Measurements from ENCODE around the gene FZD10.

FZD10 gene

DNA sequence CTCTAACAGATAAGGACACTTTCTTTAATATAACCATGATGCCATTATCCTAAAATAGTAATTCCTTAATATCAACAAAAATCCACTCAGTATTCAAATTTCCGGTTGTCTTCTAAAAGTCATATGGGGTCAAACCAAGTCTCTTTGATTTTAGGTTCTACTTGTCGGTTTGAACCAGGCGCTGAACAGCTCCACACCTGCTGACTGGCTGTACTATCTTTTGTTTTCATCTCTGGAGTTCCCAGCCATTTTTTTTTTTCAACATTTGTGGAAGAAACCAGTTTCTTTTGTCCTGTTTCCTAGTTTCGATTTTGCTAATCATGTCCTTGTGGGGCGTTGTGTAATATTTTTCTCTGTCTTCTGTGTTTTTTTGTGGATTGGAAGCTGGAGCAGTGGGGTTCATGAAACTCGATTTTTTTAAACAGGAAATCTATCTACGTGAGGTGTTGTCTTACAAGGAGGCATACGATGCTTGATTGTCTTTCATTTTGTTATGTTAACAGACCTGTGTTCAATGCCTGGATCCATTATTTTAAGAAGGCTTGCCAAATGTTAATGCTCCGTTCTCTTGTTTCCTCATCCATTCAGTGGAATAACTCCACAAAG lies 50.2 kb downstream of the FZD10 start:
- DNase-seq (ENCODE audit: low spot score), result no peak

DNA sequence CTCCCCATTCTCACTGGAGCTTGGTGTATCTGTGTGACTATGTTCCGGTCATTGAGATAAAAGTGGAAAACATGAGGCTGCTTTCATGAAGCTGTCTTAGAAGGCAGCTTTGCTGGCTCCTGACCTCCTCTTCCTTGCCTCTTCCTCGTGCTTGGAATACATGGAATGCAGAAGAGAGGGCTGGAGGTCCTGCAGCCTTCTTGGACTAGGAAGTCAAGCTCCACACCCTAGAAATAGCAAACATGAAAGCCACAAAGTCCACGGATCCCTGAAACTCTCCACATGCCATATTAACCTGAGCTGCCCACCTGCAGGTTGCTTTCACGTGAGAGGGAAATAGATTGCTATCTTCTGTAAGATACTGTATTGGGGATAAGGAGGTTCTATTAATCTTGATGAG lies 51.0 kb downstream of the FZD10 start:
- DNase-seq (ENCODE audit: low spot score), result no peak

DNA sequence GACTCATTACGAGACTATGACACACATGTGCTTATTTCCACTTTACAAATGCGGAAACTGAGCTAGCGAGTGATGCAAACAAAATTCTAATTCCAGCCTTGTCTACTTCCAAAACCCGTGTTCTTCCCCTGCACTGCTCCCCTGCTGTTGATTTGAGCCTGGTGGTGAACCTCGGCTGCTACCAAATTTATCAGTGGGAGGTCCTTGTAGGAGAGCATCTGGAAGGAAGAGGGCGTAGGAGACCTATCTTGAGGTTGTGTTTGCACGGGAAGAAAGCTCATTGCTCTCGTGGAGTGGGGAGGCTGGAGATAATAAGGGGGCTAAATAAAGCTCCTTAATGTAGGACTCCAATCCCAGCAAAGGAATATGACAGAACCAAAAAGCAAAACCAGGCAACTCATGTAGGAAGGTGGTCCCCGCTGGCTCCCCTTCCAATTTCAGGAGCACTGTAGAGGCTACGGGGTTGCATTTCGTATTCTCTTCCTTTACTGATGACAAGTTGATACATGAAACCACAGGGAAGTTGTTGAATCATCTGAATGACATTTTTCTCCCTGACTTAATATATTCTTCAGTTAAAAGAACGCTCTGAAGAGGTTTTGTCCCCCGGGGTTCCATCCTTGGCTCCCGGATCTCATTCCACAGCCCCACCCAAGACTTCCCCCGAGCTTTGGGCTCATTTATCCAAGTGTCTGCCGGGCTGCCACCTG lies 52.6 kb downstream of the FZD10 start:
- no peak for DNase-seq (ENCODE audit: low spot score)
